K562 (cell line): ENCODE measurements around the gene PLEKHB1. TPM values are rescaled to one million over a fixed set of nuclear protein-coding genes. Genes with fewer than 3 reads are reported as not detected.

Source experiments
- ATAC-seq: fragments of 200-7000 bp; cut with Tn5 transposase; 3 replicates; pipeline ENCODE4 v1.9.1; 2020; ENCODE audit warnings: moderate library complexity
- BruUV-seq: library from RNA; stranded (reverse); fragments of 400-500 nt; replicated peaks from 2 replicates; lab custom pipeline; 2021; lab: Mats Ljungman, UMichigan
- CTCF ChIA-PET: fragments of 300-600 bp; formaldehyde crosslinking; extraction: SDS; loops from one replicate; lab custom pipeline; 2021; ENCODE audit warnings: low intra/inter-chr PET ratio; lab: Yijun Ruan, JAX
- POLR2A ChIA-PET: fragments of 300-600, 350-650 bp; sonication (Branson Sonifier 250); formaldehyde crosslinking; extraction: SDS; loops from one replicate; lab custom pipeline; 2021; ENCODE audit warnings: antibody characterized with exemption, inconsistent platforms; lab: Yijun Ruan, JAX
- DNase-seq, 4 experiments: peaks; one replicate each; pipeline versions ENCODE4 v3.0.0 to v3.0.0-alpha.2; 2011 to 2018; ENCODE audit warnings: low spot score in 3 of 4, mixed read lengths in 3 of 4; ENCODE audit errors: extremely low read depth in 1 of 4
- FAIRE-seq: peaks from 2 replicates; lab custom pipeline; 2011; peaks lifted over from hg19 to GRCh38; lab: Jason Lieb, UNC
- H2AFZ ChIP-seq: 2 replicates; pipeline ENCODE4 v1.6.0; 2011; ENCODE audit warnings: low read depth, low read length, control low read depth, inconsistent platforms
- H3K27ac ChIP-seq: fragments of 200-600 bp; 3 replicates; pipeline ENCODE4 v1.8.0; 2011; ENCODE audit warnings: low read depth, mild to moderate bottlenecking, control low read depth, inconsistent platforms, low read length, moderate library complexity, mixed read lengths; ENCODE audit errors: extremely low read depth
- H3K27me3 ChIP-seq, 2 experiments: fragments of 300-600 bp in 1 of 2; 2 replicates in 1 of 2; 3 replicates in 1 of 2; pipeline versions ENCODE4 v1.6.0 to v1.8.0; 2011; ENCODE audit warnings: inconsistent platforms in 2 of 2, low read length in 2 of 2, mild to moderate bottlenecking in 1 of 2, mixed read lengths in 1 of 2, moderate library complexity in 1 of 2; ENCODE audit not compliant: control insufficient read depth in 2 of 2, insufficient read depth in 2 of 2
- H3K36me3 ChIP-seq: fragments of 300-600 bp; 3 replicates; pipeline ENCODE4 v1.8.0; 2011; ENCODE audit warnings: mild to moderate bottlenecking, low read length, inconsistent platforms; ENCODE audit not compliant: control insufficient read depth, insufficient read depth
- H3K4me1 ChIP-seq, 2 experiments: fragments of 200-600 bp in 1 of 2; replicated peaks in 1 of 2; 2 replicates in 1 of 2; 3 replicates in 1 of 2; pipeline versions ENCODE4 v1.5.1 to v1.8.0; 2011; ENCODE audit warnings: inconsistent platforms in 2 of 2, low read length in 2 of 2, mild to moderate bottlenecking in 1 of 2, mixed read lengths in 1 of 2, moderate library complexity in 1 of 2; ENCODE audit not compliant: control insufficient read depth in 2 of 2, insufficient read depth in 2 of 2
- H3K4me2 ChIP-seq: 2 replicates; pipeline ENCODE4 v1.6.1; 2011; ENCODE audit warnings: low read length, control low read depth, inconsistent platforms, mixed read lengths; ENCODE audit not compliant: insufficient read depth
- H3K4me3 ChIP-seq: fragments of 200-600 bp; sonication (generic), shearing (Covaris generic); 2 replicates; pipeline ENCODE4 v1.5.1; 2016; ENCODE audit warnings: control low read depth, inconsistent platforms
- H3K79me2 ChIP-seq: fragments of 200-600 bp; 3 replicates; pipeline ENCODE4 v1.8.0; 2011; ENCODE audit warnings: low read length, inconsistent platforms; ENCODE audit not compliant: control insufficient read depth, insufficient read depth
- H3K9ac ChIP-seq, 2 experiments: 2 replicates each; pipeline versions ENCODE4 v1.6.0 to v1.6.1; 2011; ENCODE audit warnings: low read depth in 2 of 2, low read length in 2 of 2, control low read depth in 1 of 2, inconsistent platforms in 1 of 2, mild to moderate bottlenecking in 1 of 2, mixed read lengths in 1 of 2; ENCODE audit not compliant: insufficient read depth in 1 of 2
- H3K9me1 ChIP-seq: one replicate; pipeline ENCODE4 v1.6.0; 2011; ENCODE audit warnings: inconsistent platforms, mild to moderate bottlenecking, low read length, moderate library complexity; ENCODE audit not compliant: control insufficient read depth, insufficient read depth
- H3K9me3 ChIP-seq: replicated peaks from 2 replicates; pipeline ENCODE4 v1.5.1; 2011; ENCODE audit warnings: low read depth, low read length, inconsistent platforms; ENCODE audit not compliant: control insufficient read depth, insufficient read depth
- H4K20me1 ChIP-seq: replicated peaks from 2 replicates; pipeline ENCODE4 v1.6.1; 2011; ENCODE audit warnings: low read length, inconsistent platforms, mixed read lengths; ENCODE audit not compliant: control insufficient read depth, insufficient read depth
- GATAD2A ChIP-seq: fragments of 450-650 bp; IDR thresholded peaks from 2 replicates; pipeline ENCODE4 v1.6.1; 2017
- IRF2 ChIP-seq: sonication (generic); formaldehyde crosslinking; IDR thresholded peaks from 2 replicates; pipeline ENCODE4 v1.8.1; 2022; ENCODE audit warnings: mild to moderate bottlenecking, missing genetic modification reagents
- L3MBTL2 ChIP-seq: fragments of 450-650 bp; IDR thresholded peaks from 2 replicates; pipeline ENCODE4 v1.6.1; 2016; ENCODE audit warnings: mild to moderate bottlenecking, moderate library complexity
- MAFK ChIP-seq: IDR thresholded peaks from 2 replicates; pipeline ENCODE4 v1.6.1; 2011; ENCODE audit warnings: low read length, improper control_type of control experiment
- MCM5 ChIP-seq: fragments of 450-650 bp; IDR thresholded peaks from 2 replicates; pipeline ENCODE4 v1.6.1; 2016; ENCODE audit warnings: low read depth
- MYBL2 ChIP-seq, 2 experiments: fragments of 450-650 bp in 1 of 2; sonication (generic) in 1 of 2; formaldehyde crosslinking in 1 of 2; IDR thresholded peaks; 2 replicates each; pipeline versions ENCODE4 v1.6.1 to v1.8.1; 2017 to 2022; ENCODE audit warnings: borderline replicate concordance in 1 of 2, inconsistent platforms in 1 of 2, low read depth in 1 of 2, mild to moderate bottlenecking in 1 of 2, missing genetic modification reagents in 1 of 2, moderate library complexity in 1 of 2
- NR4A1 ChIP-seq, 2 experiments: fragments of 250-450 bp in 1 of 2; fragments of 450-650 bp in 1 of 2; sonication (Bioruptor Pico) in 1 of 2; IDR thresholded peaks; 2 replicates each; pipeline versions ENCODE4 v1.4.0 to v1.6.1; 2016 to 2020; ENCODE audit warnings: mild to moderate bottlenecking in 2 of 2, missing compliant biosample characterization in 1 of 2, missing genetic modification characterization in 1 of 2, moderate library complexity in 1 of 2
- RBM22 ChIP-seq: fragments of 200-400 bp; formaldehyde crosslinking; IDR thresholded peaks from 2 replicates; pipeline ENCODE4 v1.6.1; 2018; ENCODE audit warnings: low read length, low read depth; ENCODE audit not compliant: poor library complexity, severe bottlenecking
- SAP30 ChIP-seq: fragments of 200-600 bp; sonication (generic); IDR thresholded peaks from 2 replicates; pipeline ENCODE4 v1.6.1; 2012; ENCODE audit warnings: borderline replicate concordance, low read depth, mild to moderate bottlenecking, moderate library complexity, low read length, control low read depth, inconsistent platforms; ENCODE audit not compliant: insufficient read depth, poor library complexity, severe bottlenecking
- SETDB1 ChIP-seq: IDR thresholded peaks from one replicate; pipeline ENCODE4 v1.6.1; 2012; ENCODE audit warnings: low read length, control low read depth, inconsistent platforms
- TBP ChIP-seq: optimal IDR thresholded peaks from 2 replicates; pipeline ENCODE3; 2011; ENCODE audit warnings: low read depth, low read length, improper control_type of control experiment
- ZFX ChIP-seq: sonication (generic); formaldehyde crosslinking; IDR thresholded peaks from 2 replicates; pipeline ENCODE4 v1.8.0; 2022; ENCODE audit warnings: mild to moderate bottlenecking, missing genetic modification reagents, moderate library complexity
- ZMIZ1 ChIP-seq, 2 experiments: fragments of 150-350 bp in 1 of 2; IDR thresholded peaks; 2 replicates each; pipeline ENCODE4 v1.6.1; 2012 to 2016; ENCODE audit warnings: low read depth in 2 of 2, low read length in 2 of 2, mild to moderate bottlenecking in 1 of 2, moderate library complexity in 1 of 2
- ZNF583 ChIP-seq: fragments of 250-450 bp; sonication (Bioruptor Pico); IDR thresholded peaks from 2 replicates; pipeline ENCODE4 v1.4.0; 2020
- ZNF696 ChIP-seq: fragments of 250-450 bp; sonication (Bioruptor Pico); conservative IDR thresholded peaks from 2 replicates; pipeline ENCODE4 v1.4.0; 2020; ENCODE audit warnings: mild to moderate bottlenecking, moderate library complexity
- ZNF830 ChIP-seq: fragments of 250-450 bp; sonication (Bioruptor Pico); IDR thresholded peaks from 2 replicates; pipeline ENCODE4 v1.5.0; 2021; ENCODE audit warnings: mild to moderate bottlenecking
- WGBS: fragments of 100-300 bp; shearing (Covaris generic); methylation state at CpG from one replicate; pipeline ENCODE4 v1.1.6; 2016; ENCODE audit warnings: low coverage, mixed read lengths; ENCODE audit not compliant: insufficient coverage; ENCODE audit errors: missing lambda C conversion rate; 5-methylcytosine and 5-hydroxymethylcytosine counted together
- in situ Hi-C: fragments of 300-500 bp; cut with MboI; formaldehyde crosslinking; loops from 4 replicates; pipeline ENCODE4 v1.15.0; 2018; ENCODE audit warnings: inconsistent platforms, mixed read lengths
- intact Hi-C: fragments of 100-400 bp; cut with micrococcal nuclease; formaldehyde crosslinking; loops from 2 replicates; pipeline ENCODE4 v1.14.2; 2022
- polyA plus RNA-seq, 8 experiments: library from polyadenylated mRNA; depleted of rRNA in 4 of 8; stranded (reverse) in 5 of 8; unstranded in 3 of 8; fragments of >200 nt; fragmentation: Nextera tagmentation in 2 of 8; fragmentation: Illumina TruSeq in 1 of 8; extraction: Ambion mirVana in 2 of 8; extraction: Trizol in 1 of 8; gene quantifications; 2 replicates each; pipeline versions ENCODE4 v1.2.1 to v1.2.3, GENCODE V29; 2011 to 2014; ENCODE audit warnings: inconsistent platforms in 1 of 8, missing spikeins in 1 of 8
- total RNA-seq, 7 experiments: library from RNA; depleted of rRNA in 6 of 7; stranded (reverse); fragments of >200 nt in 6 of 7; fragmentation: Illumina TruSeq in 2 of 7; extraction: Trizol in 2 of 7; gene quantifications; 2 replicates each; pipeline versions ENCODE4 v1.2.1 to v1.2.3, GENCODE V29; 2011 to 2021; ENCODE audit warnings: low replicate concordance in 1 of 7
- TF ChIP-seq, protein P1 (sequence below): fragments of 250-450 bp; sonication (Bioruptor Pico); IDR thresholded peaks from 2 replicates; pipeline ENCODE4 v1.4.0; 2020; ENCODE audit warnings: mild to moderate bottlenecking, moderate library complexity

The PLEKHB1 gene
- total and polyA plus RNA-seq, 9 of the 15 experiments (the other 6 are each of a cell fraction or from before 2014, with no cell fraction given) = 0.07 to 0.62 (median 0.17) TPM; not detected in 2

GRCh38 chr11:73597956-73598718, 48.2 kb upstream of the PLEKHB1 start, which contains the start of gene FAM168A:
TSS of gene FAM168A (minus strand) at chr11:73598112. CDS start at chr11:73468474, 129,638 bp downstream.
- in situ Hi-C loops = no loop called here
- peak within 1 kb of the TSS; percentile 99 for H2AFZ ChIP-seq
- H3K27me3 ChIP-seq = no peaks in the 10 kb centered on the region
- H3K27ac ChIP-seq = peak within 1 kb of the TSS; percentile 58; the same call in 2 of the 3 replicates
- ATAC-seq (peak; percentile 98), FAIRE-seq (peak; percentile 97), DNase-seq (peak; percentile 92 to 97 (median 94))
- ChIA-PET CTCF (interaction anchor here (0.5 kb wide), 1 partner anchor 122 kb away, joined by 3 read pairs; no protein-coding TSS in a partner anchor), POLR2A (interaction anchor here (0.5 to 1.3 kb wide), 8 partner anchors 9 to 246 kb away, joined by 3 to 6 read pairs (median 3); no protein-coding TSS in a partner anchor)
- WGBS = 1% methylated on average over 27 of the region's 64 CpGs
- H3K9me3 ChIP-seq = no peaks in the 10 kb centered on the region
- peak within 1 kb of the TSS; percentile 100 for H3K4me2 ChIP-seq
- peaks cover 6% of the 10 kb centered on the region; the same call in 2 of the 3 replicates for H3K79me2 ChIP-seq
- no peaks in the 10 kb centered on the region for H3K36me3 ChIP-seq
- no peaks in the 10 kb centered on the region for H3K9me1 ChIP-seq
- H4K20me1 ChIP-seq = no peaks in the 10 kb centered on the region
- H3K9ac ChIP-seq = peak within 1 kb of the TSS; percentile 57 to 91
- H3K4me1 ChIP-seq = peaks cover 16 to 21% of the 10 kb centered on the region in 2 experiments
- intact Hi-C loops = no loop called here
- BruUV-seq = no TSS peak
- H3K4me3 ChIP-seq = peak within 1 kb of the TSS; percentile 76
- TF ChIP-seq MYBL2 (IDR thresholded peaks at IDR 0.05; ENCODE audit: low read depth) (no peak), MYBL2 (CRISPR knock-in tag; IDR thresholded peaks at IDR 0.05; ENCODE audit: borderline replicate concordance) (no peak), ZFX (CRISPR knock-in tag) (peak; percentile 96), L3MBTL2 (peak; percentile 33; the same call in 1 of the 2 replicates), MAFK (no peak), TBP (peak; percentile 60), NR4A1 (CRISPR knock-in tag; IDR thresholded peaks at IDR 0.05) (no peak), NR4A1 (tag; IDR thresholded peaks at IDR 0.05) (no peak), RBM22 (no peak), ZMIZ1 (IDR thresholded peaks at IDR 0.05; ENCODE audit: low read depth in 2 of 2, low read length in 2 of 2) (no peak), GATAD2A (no peak), MCM5 (no peak), SAP30 (peak; percentile 65), ZNF583 (CRISPR knock-in tag) (no peak), SETDB1 (no peak), ZNF830 (CRISPR knock-in tag) (no peak), IRF2 (CRISPR knock-in tag) (no peak), ZNF696 (CRISPR knock-in tag) (no peak)
- TF ChIP-seq, protein P1, sequence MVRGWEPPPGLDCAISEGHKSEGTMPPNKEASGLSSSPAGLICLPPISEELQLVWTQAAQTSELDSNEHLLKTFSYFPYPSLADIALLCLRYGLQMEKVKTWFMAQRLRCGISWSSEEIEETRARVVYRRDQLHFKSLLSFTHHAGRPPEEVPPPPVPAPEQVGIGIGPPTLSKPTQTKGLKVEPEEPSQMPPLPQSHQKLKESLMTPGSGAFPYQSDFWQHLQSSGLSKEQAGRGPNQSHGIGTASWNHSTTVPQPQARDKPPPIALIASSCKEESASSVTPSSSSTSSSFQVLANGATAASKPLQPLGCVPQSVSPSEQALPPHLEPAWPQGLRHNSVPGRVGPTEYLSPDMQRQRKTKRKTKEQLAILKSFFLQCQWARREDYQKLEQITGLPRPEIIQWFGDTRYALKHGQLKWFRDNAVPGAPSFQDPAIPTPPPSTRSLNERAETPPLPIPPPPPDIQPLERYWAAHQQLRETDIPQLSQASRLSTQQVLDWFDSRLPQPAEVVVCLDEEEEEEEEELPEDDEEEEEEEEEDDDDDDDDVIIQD = no peak
